ENCODE measurements around the gene KIF6.

- no peak for TF ChIP-seq CTCF (IDR thresholded peaks at IDR 0.05 in 4 of 5, conservative IDR thresholded peaks at IDR 0.05 in 1 of 5)
- TF ChIP-seq POLR2A (IDR thresholded peaks at IDR 0.05), result no peak
Measured at GRCh38 chr6:39430446-39430845, 294.8 kb downstream of the KIF6 start.

Measured in gastrocnemius medialis (tissue), 4 donors.